HepG2 (cell line): ENCODE data around the gene GPS1. TPM values are rescaled to one million over a fixed set of nuclear protein-coding genes. Genes with fewer than 3 reads are reported as not detected.

Source experiments
- ATAC-seq: fragments of 200-7000 bp; cut with Tn5 transposase; 3 replicates; pipeline ENCODE4 v1.9.1; 2020; ENCODE audit warnings: mild to moderate bottlenecking, moderate library complexity
- BruUV-seq: library from RNA; stranded (reverse); fragments of 400-500 nt; replicated peaks from 2 replicates; lab custom pipeline; 2021; lab: Mats Ljungman, UMichigan
- CTCF ChIA-PET: fragments of 300-600 bp; formaldehyde crosslinking; extraction: SDS; loops from one replicate; lab custom pipeline; 2021; ENCODE audit warnings: low total read pairs, inconsistent platforms, low intra/inter-chr PET ratio; lab: Yijun Ruan, JAX
- POLR2A ChIA-PET: fragments of 350-600 bp; sonication (Branson Sonifier 250); formaldehyde crosslinking; loops from one replicate; lab custom pipeline; 2020; ENCODE audit warnings: antibody characterized with exemption, inconsistent platforms; lab: Yijun Ruan, JAX
- DNase-seq: peaks from one replicate; pipeline ENCODE4 v3.0.0-alpha.2; 2015; ENCODE audit warnings: low spot score
- FAIRE-seq: peaks from 3 replicates; lab custom pipeline; 2011; peaks lifted over from hg19 to GRCh38; lab: Jason Lieb, UNC
- H2AFZ ChIP-seq: one replicate; pipeline ENCODE4 v1.6.1; 2011; ENCODE audit warnings: low read length, inconsistent platforms
- H3K27ac ChIP-seq: fragments of 300-600 bp; 3 replicates; pipeline ENCODE4 v1.8.0; 2011; ENCODE audit warnings: mixed run types, mild to moderate bottlenecking, mixed read lengths, low read length, inconsistent platforms; ENCODE audit not compliant: insufficient read depth; ENCODE audit errors: extremely low read length
- H3K27me3 ChIP-seq, 2 experiments: fragments of 200-600 bp in 1 of 2; 2 replicates in 1 of 2; 3 replicates in 1 of 2; pipeline versions ENCODE4 v1.6.0 to v1.8.0; 2011; ENCODE audit warnings: low read length in 2 of 2, mild to moderate bottlenecking in 2 of 2, moderate library complexity in 2 of 2, inconsistent platforms in 1 of 2; ENCODE audit not compliant: insufficient read depth in 2 of 2, control insufficient read depth in 1 of 2
- H3K36me3 ChIP-seq, 2 experiments: fragments of 200-600 bp in 1 of 2; replicated peaks in 1 of 2; 2 replicates in 1 of 2; 3 replicates in 1 of 2; pipeline versions ENCODE4 v1.5.1 to v1.8.0; 2011; ENCODE audit warnings: low read length in 2 of 2, inconsistent platforms in 1 of 2; ENCODE audit not compliant: insufficient read depth in 2 of 2, control insufficient read depth in 1 of 2
- H3K4me1 ChIP-seq: 2 replicates; pipeline ENCODE4 v1.5.1; 2012; ENCODE audit warnings: low read length, inconsistent platforms; ENCODE audit not compliant: insufficient read depth
- H3K4me2 ChIP-seq: 2 replicates; pipeline ENCODE4 v1.6.0; 2011; ENCODE audit warnings: low read depth, low read length, inconsistent platforms
- H3K4me3 ChIP-seq, 3 experiments: fragments of 200-600 bp in 1 of 3; sonication (generic), shearing (Covaris generic) in 1 of 3; replicated peaks in 1 of 3; 2 replicates each; pipeline ENCODE4 v1.5.1; 2011 to 2016; ENCODE audit warnings: low read length in 3 of 3, inconsistent platforms in 2 of 3, low read depth in 2 of 3, mild to moderate bottlenecking in 2 of 3, control low read depth in 1 of 3, mixed read lengths in 1 of 3; ENCODE audit not compliant: insufficient read depth in 1 of 3
- H3K79me2 ChIP-seq: one replicate; pipeline ENCODE4 v1.6.1; 2011; ENCODE audit warnings: low read length, inconsistent platforms; ENCODE audit not compliant: insufficient read depth
- H3K9ac ChIP-seq: 2 replicates; pipeline ENCODE4 v1.6.0; 2011; ENCODE audit warnings: mild to moderate bottlenecking, low read depth, low read length, inconsistent platforms; ENCODE audit not compliant: insufficient read depth
- H3K9me3 ChIP-seq: 2 replicates; pipeline ENCODE4 v1.5.1; 2012; ENCODE audit warnings: mild to moderate bottlenecking, low read length
- H4K20me1 ChIP-seq: 2 replicates; pipeline ENCODE4 v1.6.0; 2011; ENCODE audit warnings: inconsistent platforms, mild to moderate bottlenecking, low read length, moderate library complexity; ENCODE audit not compliant: insufficient read depth
- ATRX ChIP-seq: sonication (generic); formaldehyde crosslinking; IDR thresholded peaks from 2 replicates; pipeline ENCODE4 v1.4.0; 2020; ENCODE audit warnings: missing genetic modification reagents, borderline replicate concordance
- CREBL2 ChIP-seq: sonication (generic); formaldehyde crosslinking; IDR thresholded peaks from 2 replicates; pipeline ENCODE4 v1.8.1; 2023; ENCODE audit warnings: missing genetic modification reagents, mild to moderate bottlenecking, borderline replicate concordance
- DMTF1 ChIP-seq: sonication (generic); formaldehyde crosslinking; IDR thresholded peaks from 2 replicates; pipeline ENCODE4 v1.4.0; 2020; ENCODE audit warnings: mild to moderate bottlenecking, missing genetic modification reagents
- ELF3 ChIP-seq: IDR thresholded peaks from 2 replicates; pipeline ENCODE4 v1.6.1; 2016; ENCODE audit warnings: missing genetic modification reagents, missing compliant biosample characterization
- GABPB1 ChIP-seq: IDR thresholded peaks from 2 replicates; pipeline ENCODE4 v1.6.1; 2016; ENCODE audit warnings: mild to moderate bottlenecking, missing genetic modification reagents, moderate library complexity, missing compliant biosample characterization
- MAX ChIP-seq: IDR thresholded peaks from 2 replicates; pipeline ENCODE4 v1.6.1; 2012; ENCODE audit warnings: inconsistent platforms
- MED1 ChIP-seq: sonication (generic); formaldehyde crosslinking; IDR thresholded peaks from 2 replicates; pipeline ENCODE4 v1.4.0; 2020; ENCODE audit warnings: missing genetic modification reagents
- MEF2D ChIP-seq: sonication (generic); formaldehyde crosslinking; IDR thresholded peaks from 2 replicates; pipeline ENCODE4 v1.5.1; 2020; ENCODE audit warnings: mild to moderate bottlenecking, missing genetic modification reagents
- NFYC ChIP-seq: IDR thresholded peaks from 2 replicates; pipeline ENCODE4 v1.6.1; 2016; ENCODE audit warnings: missing genetic modification reagents, missing compliant biosample characterization
- RFX5 ChIP-seq: IDR thresholded peaks from 2 replicates; pipeline ENCODE4 v1.6.1; 2011; ENCODE audit warnings: low read depth, low read length, improper control_type of control experiment
- SP5 ChIP-seq: IDR thresholded peaks from 2 replicates; pipeline ENCODE4 v1.6.1; 2016; ENCODE audit warnings: low read depth, borderline replicate concordance
- SPEN ChIP-seq: sonication (generic); formaldehyde crosslinking; IDR thresholded peaks from 2 replicates; pipeline ENCODE4 v1.5.1; 2020; ENCODE audit warnings: low read depth, mild to moderate bottlenecking, missing genetic modification reagents
- SRF ChIP-seq: IDR thresholded peaks from 2 replicates; pipeline ENCODE4 v1.6.1; 2011; ENCODE audit warnings: mild to moderate bottlenecking, low read depth, low read length, moderate library complexity
- TARDBP ChIP-seq: sonication (generic); formaldehyde crosslinking; IDR thresholded peaks from 2 replicates; pipeline ENCODE4 v1.8.0; 2022; ENCODE audit warnings: mild to moderate bottlenecking, missing genetic modification reagents
- TEAD3 ChIP-seq: optimal IDR thresholded peaks from 2 replicates; pipeline ENCODE3; 2016; ENCODE audit warnings: borderline replicate concordance
- THAP11 ChIP-seq: IDR thresholded peaks from 2 replicates; pipeline ENCODE4 v1.6.1; 2016; ENCODE audit warnings: missing biosample characterization, missing genetic modification reagents
- WIZ ChIP-seq: sonication (generic); formaldehyde crosslinking; IDR thresholded peaks from 2 replicates; pipeline ENCODE4 v1.5.1; 2020; ENCODE audit warnings: mild to moderate bottlenecking, missing genetic modification reagents
- ZNF687 ChIP-seq: sonication (generic); formaldehyde crosslinking; IDR thresholded peaks from 2 replicates; pipeline ENCODE4 v1.5.1; 2020; ENCODE audit warnings: mild to moderate bottlenecking, missing genetic modification reagents, moderate library complexity
- WGBS: methylation state at CpG from one replicate; pipeline ENCODE4 v1.1.6; 2017; ENCODE audit warnings: low lambda C conversion rate; 5-methylcytosine and 5-hydroxymethylcytosine counted together
- in situ Hi-C: cut with HindIII; loops from 2 replicates; pipeline ENCODE4 v1.10.0; 2017; ENCODE audit warnings: low pct_unique_long_range_greater_than_20kb; ENCODE audit not compliant: extremely low pct_ligation_motif_present
- intact Hi-C: fragments of 100-400 bp; cut with micrococcal nuclease; formaldehyde crosslinking; loops from one replicate; pipeline ENCODE4 v1.10.0; 2022; ENCODE audit not compliant: unreplicated experiment
- polyA plus RNA-seq, 8 experiments: library from polyadenylated mRNA; depleted of rRNA in 3 of 8; stranded (reverse) in 7 of 8; unstranded in 1 of 8; fragments of >200 nt; fragmentation: Illumina TruSeq in 4 of 8; extraction: Trizol in 4 of 8; gene quantifications; 2 replicates each; pipeline versions ENCODE4 v1.2.1 to v1.2.3, GENCODE V29; 2011 to 2016; ENCODE audit warnings: low read depth in 4 of 8, missing spikeins in 1 of 8, mixed read lengths in 1 of 8; ENCODE audit not compliant: insufficient read depth in 1 of 8
- total RNA-seq, 5 experiments: library from RNA; depleted of rRNA; stranded (reverse); fragments of >200 nt; fragmentation: Illumina TruSeq; extraction: Trizol; gene quantifications; 2 replicates each; pipeline ENCODE4 v1.2.3, GENCODE V29; 2016; ENCODE audit warnings: low read depth in 1 of 5

Gene GPS1
- total and polyA plus RNA-seq, 2 of the 13 experiments (the other 11 are each of a cell fraction or from before 2014, with no cell fraction given), result 124 to 128 TPM

GRCh38 chr17:82022981-82023446, 28.7 kb upstream of the GPS1 start, which contains the start of gene LRRC45:
LRRC45 (plus strand) TSS chr17:82023305; CDS start chr17:82023644, 339 bp downstream.
- intact Hi-C loops (loop anchor here (1.0 to 5.0 kb wide), 3 partner anchors 14 to 156 kb away; partner anchors contain the start of gene DCXR), in situ Hi-C loops (loop anchor here (5.0 kb wide), 1 partner anchor 66 kb away; no protein-coding TSS in a partner anchor)
- no peak within 1 kb of the TSS for H2AFZ ChIP-seq
- WGBS, result 1% methylated on average over 19 of the region's 42 CpGs
- ChIA-PET POLR2A (interaction anchor here (0.6 to 14.1 kb wide), 38 partner anchors 8 to 320 kb away, joined by 3 to 470 read pairs (median 6); partner anchors contain the start of genes ARHGDIA, DCXR, FASN and MAFG), CTCF (interaction anchor here (1.0 to 6.8 kb wide), 2 partner anchors 22 to 63 kb away, joined by 3 to 181 read pairs; partner anchors contain the start of gene NOTUM)
- ATAC-seq, result peak; percentile 76
- peak within 1 kb of the TSS; percentile 95 for H3K9ac ChIP-seq
- no peaks in the 10 kb centered on the region; a peak in 1 of 5 replicates for H3K27me3 ChIP-seq
- H3K4me3 ChIP-seq, result peak within 1 kb of the TSS; percentile 80 to 90 (median 90)
- FAIRE-seq, result peak; percentile 99
- H3K4me1 ChIP-seq, result peaks cover 68% of the 10 kb centered on the region
- H3K4me2 ChIP-seq, result peak within 1 kb of the TSS; percentile 95
- H3K27ac ChIP-seq, result peak within 1 kb of the TSS; percentile 78
- H3K79me2 ChIP-seq, result peaks cover 41% of the 10 kb centered on the region
- no peaks in the 10 kb centered on the region for H3K9me3 ChIP-seq
- peaks cover 0 to under 1% of the 10 kb centered on the region in 2 experiments; a peak in 1 of 5 replicates for H3K36me3 ChIP-seq
- no TSS peak for BruUV-seq
- no peaks in the 10 kb centered on the region; the same call in 1 of the 2 replicates for H4K20me1 ChIP-seq
- DNase-seq, result peak; percentile 99
- peak; percentile 32; the same call in 1 of the 2 replicates for TF ChIP-seq SRF
- no peak for TF ChIP-seq TEAD3 (CRISPR knock-in tag)
- no peak for TF ChIP-seq WIZ (CRISPR knock-in tag)
- 0 out of 2 replicates have a peak, but pooled peaks have one; percentile 28 for TF ChIP-seq CREBL2 (CRISPR knock-in tag)
- TF ChIP-seq RFX5, result peak; percentile 73
- peak; percentile 60; the same call in 1 of the 2 replicates for TF ChIP-seq ELF3 (CRISPR knock-in tag)
- TF ChIP-seq MEF2D, result 0 out of 2 replicates have a peak, but pooled peaks have one; percentile 21
- peak; percentile 13; the same call in 1 of the 2 replicates for TF ChIP-seq SPEN (CRISPR knock-in tag)
- no peak for TF ChIP-seq ATRX
- peak; percentile 63; the same call in 1 of the 2 replicates for TF ChIP-seq SP5 (CRISPR knock-in tag)
- peak; percentile 96 for TF ChIP-seq THAP11
- TF ChIP-seq MED1 (CRISPR knock-in tag), result peak; percentile 9; the same call in 1 of the 2 replicates
- TF ChIP-seq ZNF687, result peak; percentile 4
- no peak; the same call in 1 of the 2 replicates for TF ChIP-seq TARDBP
- TF ChIP-seq MAX, result peak; percentile 12; the same call in 1 of the 2 replicates
- TF ChIP-seq NFYC (CRISPR knock-in tag), result peak; percentile 93
- no peak for TF ChIP-seq DMTF1 (CRISPR knock-in tag)
- TF ChIP-seq GABPB1 (CRISPR knock-in tag), result peak; percentile 77
